K562 (cell line): Measurements from ENCODE around the gene MVP. TPM values are rescaled to one million over a fixed set of nuclear protein-coding genes. Genes with fewer than 3 reads are reported as not detected.
A peak's percentile ranks its signal among the peaks of the same experiment; 100 is the strongest.

Experiments
- DLX4 ChIP-seq: fragments of 250-450 bp; sonication (Bioruptor Pico); IDR thresholded peaks from 2 replicates; pipeline ENCODE4 v1.6.1; 2021; ENCODE audit warnings: mild to moderate bottlenecking
- FOXA3 ChIP-seq, 2 experiments: fragments of 450-650 bp in 1 of 2; sonication (generic) in 1 of 2; formaldehyde crosslinking; IDR thresholded peaks in 1 of 2; conservative IDR thresholded peaks in 1 of 2; 2 replicates each; pipeline versions ENCODE4 v1.4.0 to v1.8.0; 2020 to 2022; ENCODE audit warnings: mild to moderate bottlenecking in 2 of 2, missing genetic modification reagents in 1 of 2
- GTF3C2 ChIP-seq: IDR thresholded peaks from 3 replicates; pipeline ENCODE4 v1.6.1; 2011; ENCODE audit warnings: borderline replicate concordance, mild to moderate bottlenecking, moderate library complexity; ENCODE audit not compliant: insufficient read length; ENCODE audit errors: extremely low read depth
- HES1 ChIP-seq: fragments of 450-650 bp; IDR thresholded peaks from 2 replicates; pipeline ENCODE4 v1.6.1; 2016; ENCODE audit warnings: low read depth, mild to moderate bottlenecking, moderate library complexity
- HMGN3 ChIP-seq: IDR thresholded peaks from 2 replicates; pipeline ENCODE4 v1.6.1; 2011; ENCODE audit warnings: borderline replicate concordance, low read depth, mild to moderate bottlenecking, mixed read lengths, low read length; ENCODE audit not compliant: insufficient read length; ENCODE audit errors: extremely low read depth
- POLR2G ChIP-seq: fragments of 200-400 bp; formaldehyde crosslinking; IDR thresholded peaks from 2 replicates; pipeline ENCODE4 v1.6.1; 2017; ENCODE audit warnings: low read depth, mild to moderate bottlenecking, antibody characterized with exemption, low read length, moderate library complexity
- RBM25 ChIP-seq: fragments of 200-400 bp; formaldehyde crosslinking; IDR thresholded peaks from 2 replicates; pipeline ENCODE4 v1.6.1; 2018; ENCODE audit warnings: low read length, low read depth, moderate library complexity; ENCODE audit not compliant: severe bottlenecking
- SAFB ChIP-seq: fragments of 200-400 bp; formaldehyde crosslinking; IDR thresholded peaks from 2 replicates; pipeline ENCODE4 v1.6.1; 2017; ENCODE audit warnings: low read depth, low read length, borderline replicate concordance
- SNIP1 ChIP-seq: fragments of 450-650 bp; IDR thresholded peaks from 2 replicates; pipeline ENCODE4 v1.7.1; 2017; ENCODE audit warnings: low read depth, mild to moderate bottlenecking
- TAL1 ChIP-seq: fragments of 450-650 bp; IDR thresholded peaks from 2 replicates; pipeline ENCODE4 v1.6.1; 2016; ENCODE audit warnings: mild to moderate bottlenecking
- THRB ChIP-seq: fragments of 450-650 bp; formaldehyde crosslinking; conservative IDR thresholded peaks from 2 replicates; pipeline ENCODE4 v1.4.0; 2022; ENCODE audit warnings: mild to moderate bottlenecking, missing genetic modification characterization
- UBTF ChIP-seq, 2 experiments: IDR thresholded peaks; 2 replicates each; pipeline ENCODE4 v1.6.1; 2012; ENCODE audit warnings: improper control_type of control experiment in 2 of 2, low read depth in 2 of 2, low read length in 2 of 2, borderline replicate concordance in 1 of 2
- ZBTB2 ChIP-seq: fragments of 450-650 bp; IDR thresholded peaks from 2 replicates; pipeline ENCODE4 v1.6.1; 2016; ENCODE audit warnings: antibody characterized with exemption
- ZNF644 ChIP-seq: fragments of 200-800 bp; sonication (Bioruptor generic); IDR thresholded peaks from 2 replicates; pipeline ENCODE4 v1.6.1; 2016; ENCODE audit warnings: low read depth, missing genetic modification characterization, missing compliant biosample characterization
- ZNF764 ChIP-seq: fragments of 250-450 bp; sonication (Bioruptor Pico); IDR thresholded peaks from 2 replicates; pipeline ENCODE4 v1.4.0; 2020; ENCODE audit warnings: low read depth, mild to moderate bottlenecking, moderate library complexity
- polyA plus RNA-seq, 8 experiments: library from polyadenylated mRNA; depleted of rRNA in 4 of 8; stranded (reverse) in 5 of 8; unstranded in 3 of 8; fragments of >200 nt; fragmentation: Nextera tagmentation in 2 of 8; fragmentation: Illumina TruSeq in 1 of 8; extraction: Ambion mirVana in 2 of 8; extraction: Trizol in 1 of 8; gene quantifications; 2 replicates each; pipeline versions ENCODE4 v1.2.1 to v1.2.3, GENCODE V29; 2011 to 2014; ENCODE audit warnings: inconsistent platforms in 1 of 8, missing spikeins in 1 of 8
- total RNA-seq, 7 experiments: library from RNA; depleted of rRNA in 6 of 7; stranded (reverse); fragments of >200 nt in 6 of 7; fragmentation: Illumina TruSeq in 2 of 7; extraction: Trizol in 2 of 7; gene quantifications; 2 replicates each; pipeline versions ENCODE4 v1.2.1 to v1.2.3, GENCODE V29; 2011 to 2021; ENCODE audit warnings: low replicate concordance in 1 of 7

MVP gene
- total and polyA plus RNA-seq, 9 of the 15 experiments (the other 6 are each of a cell fraction or from before 2014, with no cell fraction given): 0.39 to 1.9 (median 0.76) TPM; not detected in 2

GRCh38 chr16:29805232-29806098, 14.8 kb upstream of the MVP start (continued):
- TF ChIP-seq ZNF644 (tag) (peak; percentile 91; the same call in 1 of the 2 replicates), GTF3C2 (no peak), RBM25 (no peak), POLR2G (peak; percentile 94), FOXA3 (CRISPR knock-in tag; conservative IDR thresholded peaks at IDR 0.05 in 1 of 2, IDR thresholded peaks at IDR 0.05 in 1 of 2) (peak; percentile 66 to 68; a peak in 3 of 4 replicates), HMGN3 (peak; percentile 98), UBTF (IDR thresholded peaks at IDR 0.05; ENCODE audit: borderline replicate concordance in 1 of 2, low read depth in 2 of 2, low read length in 2 of 2) (0 out of 4 replicates have a peak, but pooled peaks of 1 of the 2 experiments have one; percentile 44), THRB (CRISPR knock-in tag) (peak; percentile 83; the same call in 1 of the 2 replicates), TAL1 (no peak), HES1 (no peak; the same call in 1 of the 2 replicates), ZBTB2 (0 out of 2 replicates have a peak, but pooled peaks have one; percentile 22), ZNF764 (CRISPR knock-in tag) (no peak; the same call in 1 of the 2 replicates), SNIP1 (no peak), SAFB (no peak), DLX4 (CRISPR knock-in tag) (no peak)
